Breast epithelium (tissue), 3 donors: ENCODE data around the gene MAST4.

Experiments
- POLR2A ChIP-seq: fragments of 450-650 bp; IDR thresholded peaks from one replicate; pipeline ENCODE4 v1.6.1; 2016; ENCODE audit warnings: antibody characterized with exemption, mild to moderate bottlenecking, moderate library complexity
- POLR2AphosphoS5 ChIP-seq, 3 donors: sonication (generic); formaldehyde crosslinking; IDR thresholded peaks; one replicate each; pipeline ENCODE4 v1.6.1; 2017; ENCODE audit warnings: antibody characterized with exemption in 3 of 3
- TF ChIP-seq, protein P1 (sequence below), 3 donors: fragments of 450-650 bp; IDR thresholded peaks; one replicate each; pipeline ENCODE4 v1.5.1; 2016 to 2017; ENCODE audit warnings: antibody characterized with exemption in 3 of 3, mild to moderate bottlenecking in 3 of 3, moderate library complexity in 3 of 3

GRCh38 chr5:66554884-66555283 lies 41.3 kb upstream of the MAST4 start:
- TF ChIP-seq, protein P1, sequence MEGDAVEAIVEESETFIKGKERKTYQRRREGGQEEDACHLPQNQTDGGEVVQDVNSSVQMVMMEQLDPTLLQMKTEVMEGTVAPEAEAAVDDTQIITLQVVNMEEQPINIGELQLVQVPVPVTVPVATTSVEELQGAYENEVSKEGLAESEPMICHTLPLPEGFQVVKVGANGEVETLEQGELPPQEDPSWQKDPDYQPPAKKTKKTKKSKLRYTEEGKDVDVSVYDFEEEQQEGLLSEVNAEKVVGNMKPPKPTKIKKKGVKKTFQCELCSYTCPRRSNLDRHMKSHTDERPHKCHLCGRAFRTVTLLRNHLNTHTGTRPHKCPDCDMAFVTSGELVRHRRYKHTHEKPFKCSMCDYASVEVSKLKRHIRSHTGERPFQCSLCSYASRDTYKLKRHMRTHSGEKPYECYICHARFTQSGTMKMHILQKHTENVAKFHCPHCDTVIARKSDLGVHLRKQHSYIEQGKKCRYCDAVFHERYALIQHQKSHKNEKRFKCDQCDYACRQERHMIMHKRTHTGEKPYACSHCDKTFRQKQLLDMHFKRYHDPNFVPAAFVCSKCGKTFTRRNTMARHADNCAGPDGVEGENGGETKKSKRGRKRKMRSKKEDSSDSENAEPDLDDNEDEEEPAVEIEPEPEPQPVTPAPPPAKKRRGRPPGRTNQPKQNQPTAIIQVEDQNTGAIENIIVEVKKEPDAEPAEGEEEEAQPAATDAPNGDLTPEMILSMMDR (IDR thresholded peaks at IDR 0.05), result no peak
- TF ChIP-seq POLR2A (no peak), POLR2AphosphoS5 (IDR thresholded peaks at IDR 0.05) (no peak)
